ENCODE measurements around the gene DNAH6. TPM values are rescaled to one million over a fixed set of nuclear protein-coding genes. Genes with fewer than 3 reads are reported as not detected.

The DNAH6 gene
- total RNA-seq, 1 experiment from 2014 or later, result 0.26 TPM

- Histone ChIP-seq H3K23me2 (ENCODE audit: insufficient read length, low read depth, low read length, poor library complexity, severe bottlenecking) (no peaks in the 10 kb centered on the region), H3K18ac (ENCODE audit: insufficient read length, low read depth, low read length) (no peak overlapping the region), H4K5ac (ENCODE audit: insufficient read length, low read depth, low read length) (no peak overlapping the region), H3K27me3 (ENCODE audit: insufficient read depth, low read length) (no peaks in the 10 kb centered on the region), H3K4ac (ENCODE audit: low read depth, low read length) (no peak overlapping the region), H2AFZ (ENCODE audit: low read length) (no peak overlapping the region), H2BK120ac (ENCODE audit: low read depth, low read length, poor library complexity, severe bottlenecking) (no peak overlapping the region), H2BK12ac (ENCODE audit: insufficient read length, low read depth, low read length) (no peak overlapping the region), H2BK5ac (ENCODE audit: insufficient read length, low read length) (no peak overlapping the region), H3K9me3 (ENCODE audit: control insufficient read depth, low read depth, low read length) (no peaks in the 10 kb centered on the region), H3K4me2 (ENCODE audit: insufficient read depth, insufficient read length, low read length) (no peak overlapping the region), H3K79me2 (ENCODE audit: insufficient read depth, low read length) (no peaks in the 10 kb centered on the region), H3K9ac (ENCODE audit: extremely low read depth, insufficient read length, low read length) (no peak overlapping the region), H4K91ac (ENCODE audit: insufficient read length, low read depth, low read length) (no peak overlapping the region), H4K8ac (replicated peaks; ENCODE audit: insufficient read length, low read depth, low read length) (no peak overlapping the region), H2BK15ac (ENCODE audit: low read depth, low read length) (no peak overlapping the region), H3K79me1 (ENCODE audit: insufficient read depth, low read depth, low read length, poor library complexity, severe bottlenecking) (no peaks in the 10 kb centered on the region), H4K20me1 (ENCODE audit: control insufficient read depth, insufficient read depth, insufficient read length) (no peaks in the 10 kb centered on the region), H3K4me1 (ENCODE audit: insufficient read depth, low read length) (no peaks in the 10 kb centered on the region), H3T11ph (ENCODE audit: low read length) (no peak overlapping the region), H3K27ac (ENCODE audit: insufficient read length, low read depth, low read length) (no peak overlapping the region), H3K14ac (ENCODE audit: insufficient read depth, low read length) (no peak overlapping the region), H2AK5ac (ENCODE audit: insufficient read length, low read length) (no peak overlapping the region), H2BK20ac (ENCODE audit: low read depth, low read length, poor library complexity, severe bottlenecking) (no peak overlapping the region), H3K23ac (ENCODE audit: insufficient read length, low read depth, low read length) (no peak overlapping the region), H3K56ac (ENCODE audit: insufficient read length, low read depth, low read length) (no peak overlapping the region)
- H3K9me3 Mint-ChIP-seq, result no peaks in the 10 kb centered on the region
- no peak for TF ChIP-seq CTCF (conservative IDR thresholded peaks at IDR 0.05)
- WGBS (ENCODE audit: extremely low coverage, insufficient read length, low lambda C conversion rate), result no CpG with 5 or more reads among the region's 6 CpGs
- no peak for DNase-seq
- H3K27me3 Mint-ChIP-seq (ENCODE audit: low read depth), result peaks cover 6% of the 10 kb centered on the region
- no peak overlapping the region for H3K27ac Mint-ChIP-seq
- no peak overlapping the region for H3K4me3 Mint-ChIP-seq
- no peaks in the 10 kb centered on the region for H3K36me3 Mint-ChIP-seq (ENCODE audit: insufficient read depth in 1 of 3, low read depth in 3 of 3)
- peaks cover 0 to 3% of the 10 kb centered on the region in 2 experiments; a peak in 1 of 4 replicates for H3K4me1 Mint-ChIP-seq
Observed at GRCh38 chr2:84811839-84812431, 295.6 kb downstream of the DNAH6 start.
